Stimulated activated naive CD8-positive, alpha-beta T cell treated with anti-CD3 and anti-CD28 coated beads, Interleukin-15, Interleukin-2, amounts not matched to agents 100 U/mL and 50 U/mL, for 24 hours (primary cell): ENCODE measurements around the gene SMCO1.
"Not testable (repeated sequence)": the region's sequence is repeated elsewhere in the genome, so short reads cannot be mapped to it uniquely, and the experiment has no call there.

Experiments
- ATAC-seq: fragments of 150-1000 bp; cut with Tn5 transposase; one replicate; pipeline ENCODE4 v1.10.0; 2021
- DNase-seq: peaks from one replicate; pipeline ENCODE4 v3.0.0; 2021

The SMCO1 gene

GRCh38 chr3:196521291-196521690, 6.1 kb upstream of the SMCO1 start:
- not testable (repeated sequence) for DNase-seq, ATAC-seq

GRCh38 chr3:196519718-196520082, 4.6 kb upstream of the SMCO1 start:
- no peak for ATAC-seq
- peak; percentile 67 for DNase-seq

DNA sequence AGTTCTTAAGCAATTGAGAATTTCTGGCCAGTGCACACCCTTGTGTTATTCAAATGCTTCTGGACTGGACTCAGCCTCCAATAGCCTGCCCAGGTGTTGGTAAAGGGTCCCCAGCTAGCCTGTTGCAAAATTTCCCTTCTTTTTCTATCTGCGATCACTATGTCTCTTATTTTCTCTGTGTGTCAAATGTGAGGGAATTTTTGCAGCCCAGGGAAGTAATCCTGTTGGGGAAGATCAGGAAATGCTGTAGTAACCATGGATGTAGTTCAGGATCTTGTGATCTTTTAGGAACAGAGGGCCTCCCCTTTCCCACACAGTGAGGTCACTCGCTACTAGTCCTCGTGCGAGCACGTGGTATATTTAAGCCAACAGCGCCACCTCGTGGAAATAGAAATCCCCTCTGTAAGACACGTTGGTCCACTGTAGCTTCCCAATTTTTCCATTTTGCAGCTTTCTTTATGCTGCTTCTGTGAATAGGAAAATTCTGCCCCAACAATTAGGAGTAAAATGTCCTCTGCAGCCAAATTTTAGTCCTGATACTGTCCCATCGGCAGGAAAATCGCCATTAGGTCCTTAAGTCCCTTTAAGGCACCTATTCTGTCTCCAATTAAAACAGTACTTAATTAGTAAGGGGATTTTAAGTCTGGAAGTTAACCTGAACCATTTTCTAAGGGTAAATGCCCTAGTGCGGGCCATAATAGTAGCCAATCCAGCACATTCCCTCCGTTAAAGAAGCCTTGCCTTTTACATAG, 4.0 kb upstream of the SMCO1 start:
- ATAC-seq, result no peak
- peak; percentile 71 for DNase-seq

- no peak for ATAC-seq
- no peak for DNase-seq
These were observed 2.8 kb upstream of the SMCO1 start for GRCh38 chr3:196517919-196518318.

GRCh38 chr3:196517162-196517800, 2.1 kb upstream of the SMCO1 start:
- ATAC-seq, result no peak
- no peak for DNase-seq

- ATAC-seq (no peak), DNase-seq (no peak)
These were observed 813 bp downstream of the SMCO1 start for GRCh38 chr3:196514350-196514716.

DNA sequence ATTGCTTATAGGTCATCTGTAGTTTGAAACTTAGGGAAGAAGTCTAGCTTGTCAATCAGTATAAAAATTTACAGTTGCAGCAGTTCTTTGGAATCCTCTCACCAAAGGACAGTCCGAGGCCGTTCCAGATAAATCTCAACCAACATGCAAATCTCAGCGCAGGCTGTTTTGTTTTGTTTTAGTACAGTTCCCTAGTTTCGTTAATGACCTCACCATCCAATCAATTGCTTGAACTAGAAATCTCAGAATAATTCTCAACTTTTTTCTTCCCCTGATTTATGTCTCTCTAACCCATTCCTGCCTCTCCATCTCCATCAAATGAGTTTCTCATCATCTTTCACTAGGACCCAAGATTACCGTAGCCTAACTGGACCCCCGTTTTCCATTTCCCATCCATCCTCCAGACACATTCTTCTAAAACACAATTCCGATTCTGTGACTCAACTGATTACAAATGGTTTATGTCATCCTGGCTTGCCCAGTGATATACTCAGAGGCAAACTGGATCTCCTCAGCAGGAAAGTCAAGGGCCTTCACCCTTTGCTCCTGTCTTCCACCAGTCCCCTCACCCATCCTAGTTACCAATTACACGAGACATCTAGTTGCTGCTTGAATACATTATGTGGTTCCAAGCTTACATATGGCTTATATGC, 1.3 kb downstream of the SMCO1 start:
- ATAC-seq (no peak), DNase-seq (no peak)

DNA sequence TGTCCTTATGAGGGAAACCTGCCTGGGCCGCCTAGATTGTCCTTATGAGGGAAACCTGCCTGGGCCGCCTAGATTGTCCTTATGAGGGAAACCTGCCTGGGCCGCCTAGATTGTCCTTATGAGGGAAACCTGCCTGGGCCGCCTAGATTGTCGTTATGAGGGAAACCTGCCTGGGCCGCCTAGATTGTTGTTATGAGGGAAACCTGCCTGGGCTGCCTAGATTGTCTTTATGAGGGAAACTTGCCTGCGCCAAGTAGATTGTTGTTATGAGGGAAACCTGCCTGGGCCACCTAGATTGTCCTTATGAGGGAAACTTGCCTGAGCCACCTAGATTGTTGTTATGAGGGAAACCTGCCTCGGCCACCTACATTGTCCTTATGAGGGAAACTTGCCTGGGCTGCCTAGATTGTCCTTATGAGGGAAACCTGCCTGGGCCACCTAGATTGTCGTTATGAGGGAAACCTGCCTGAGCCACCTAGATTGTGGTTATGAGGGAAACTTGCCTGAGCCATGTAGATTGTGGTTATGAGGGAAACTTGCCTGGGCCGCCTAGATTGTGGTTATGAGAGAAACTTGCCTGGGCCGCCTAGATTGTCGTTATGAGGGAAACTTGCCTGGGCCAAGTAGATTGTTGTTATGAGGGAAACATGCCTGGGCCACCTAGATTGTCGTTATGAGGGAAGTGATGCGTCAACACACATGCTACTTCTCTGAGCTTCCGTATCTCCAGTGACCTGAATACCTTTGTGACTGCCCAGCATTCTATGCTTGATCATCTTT, 3.3 kb downstream of the SMCO1 start:
- not testable (repeated sequence) for ATAC-seq, DNase-seq

- not testable (repeated sequence) for DNase-seq, ATAC-seq
These were observed 4.0 kb downstream of the SMCO1 start for GRCh38 chr3:196511108-196511507.

GRCh38 chr3:196506687-196507086, 8.5 kb downstream of the SMCO1 start:
- ATAC-seq (no peak), DNase-seq (no peak)

DNA sequence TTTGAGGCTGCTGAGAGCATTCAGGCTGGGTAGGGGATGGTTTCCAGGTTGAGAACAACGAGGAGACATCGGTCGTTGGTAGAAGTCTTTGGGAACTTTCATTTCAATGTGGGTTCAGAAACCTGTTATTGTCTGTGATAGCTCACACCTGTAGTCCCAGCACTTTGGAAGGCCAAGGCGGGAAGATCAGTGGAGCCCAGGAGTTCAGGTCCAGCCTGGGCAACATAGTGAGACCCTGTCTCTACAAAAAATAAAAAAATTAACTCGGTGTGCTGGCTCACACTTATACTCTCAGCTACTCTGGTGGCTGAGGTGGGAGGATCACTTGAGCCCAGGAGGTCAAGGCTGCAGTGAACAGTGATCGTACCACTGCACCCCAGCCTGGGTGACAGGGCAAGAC, 10.6 kb downstream of the SMCO1 start:
- no peak for ATAC-seq
- DNase-seq, result no peak

GRCh38 chr3:196504077-196504398, 11.1 kb downstream of the SMCO1 start:
- ATAC-seq, result not testable (repeated sequence)

GRCh38 chr3:196503196-196504076, 11.7 kb downstream of the SMCO1 start, which contains the start of gene RNF168:
Gene RNF168 (minus strand): TSS chr3:196503768. CDS start chr3:196503173, 595 bp downstream.
- ATAC-seq (peak; percentile 90), DNase-seq (peak; percentile 97)

More at GRCh38 chr3:196504077-196504398, 11.1 kb downstream of the SMCO1 start:
- DNase-seq, result not testable (repeated sequence)

GRCh38 chr3:196502775-196503195, 12.4 kb downstream of the SMCO1 start:
- DNase-seq, result peak; percentile 53
- peak; percentile 40 for ATAC-seq

DNA sequence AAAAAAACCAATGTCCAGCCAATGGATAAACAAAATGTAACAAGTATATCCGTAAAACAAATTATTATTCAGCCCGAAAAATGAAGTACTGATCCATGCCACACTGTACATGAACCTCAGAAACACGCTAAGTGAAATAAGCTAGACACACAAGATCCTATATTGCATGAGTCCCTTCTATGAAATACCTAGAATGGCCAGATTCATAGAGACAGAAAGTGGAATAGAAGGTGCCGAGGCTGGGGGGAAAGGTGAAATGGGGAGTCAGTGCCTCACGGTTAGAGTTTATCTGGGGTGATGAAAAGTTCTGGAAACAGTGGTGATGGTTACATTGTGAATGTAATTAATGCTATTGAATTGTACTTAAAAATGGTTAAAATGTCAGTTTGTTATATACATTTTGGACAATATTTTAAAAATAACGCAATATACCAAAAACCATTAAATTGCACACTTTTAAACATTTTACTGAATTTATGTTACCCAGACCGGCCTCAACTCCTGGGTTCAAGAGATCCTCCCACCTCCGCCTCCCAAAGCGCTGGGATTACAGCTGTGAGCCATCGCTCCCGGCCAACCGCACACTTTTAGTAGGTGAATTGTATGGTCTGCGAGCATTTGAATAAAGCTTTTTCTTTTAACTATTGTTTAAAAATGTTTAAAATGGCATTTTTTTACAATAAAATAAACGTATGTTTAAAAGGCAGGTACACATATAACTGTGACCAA, 13.7 kb downstream of the SMCO1 start:
- ATAC-seq (no peak), DNase-seq (peak; percentile 27)

DNA sequence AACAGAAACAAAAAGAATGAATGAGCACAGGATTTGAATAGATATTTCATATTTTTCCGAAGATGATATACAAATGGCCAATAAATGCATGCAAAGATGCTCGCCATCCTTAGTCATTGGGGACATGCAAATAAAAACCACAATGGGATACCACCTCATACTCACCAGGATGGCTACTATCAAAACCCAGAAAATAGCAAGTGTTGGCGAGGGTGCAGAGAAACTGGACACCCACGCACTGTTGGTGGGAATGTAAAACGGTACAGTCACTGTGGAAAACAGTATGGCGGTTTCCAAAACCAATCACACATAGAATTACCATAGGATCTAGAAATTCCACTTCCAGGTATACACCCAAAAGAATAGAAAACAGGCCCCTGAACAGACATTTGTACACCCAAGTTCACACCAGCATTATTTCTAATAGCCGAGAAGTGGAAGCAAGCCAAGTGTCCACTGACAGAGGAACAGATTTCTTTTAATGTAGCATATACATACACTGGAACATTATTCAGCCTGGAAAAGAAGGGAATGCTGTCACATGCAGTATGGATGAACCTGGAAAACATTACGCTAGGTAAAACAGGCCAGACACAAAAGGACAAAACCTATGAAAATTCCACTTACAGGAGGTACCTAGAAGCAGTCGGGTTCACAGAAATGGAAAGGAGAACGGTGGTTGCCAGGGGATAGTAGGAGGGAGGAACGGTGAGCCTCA, 15.2 kb downstream of the SMCO1 start:
- ATAC-seq, result no peak
- peak; percentile 46 for DNase-seq

- ATAC-seq (no peak), DNase-seq (no peak)
These were observed 16.1 kb downstream of the SMCO1 start for GRCh38 chr3:196499061-196499460.

DNA sequence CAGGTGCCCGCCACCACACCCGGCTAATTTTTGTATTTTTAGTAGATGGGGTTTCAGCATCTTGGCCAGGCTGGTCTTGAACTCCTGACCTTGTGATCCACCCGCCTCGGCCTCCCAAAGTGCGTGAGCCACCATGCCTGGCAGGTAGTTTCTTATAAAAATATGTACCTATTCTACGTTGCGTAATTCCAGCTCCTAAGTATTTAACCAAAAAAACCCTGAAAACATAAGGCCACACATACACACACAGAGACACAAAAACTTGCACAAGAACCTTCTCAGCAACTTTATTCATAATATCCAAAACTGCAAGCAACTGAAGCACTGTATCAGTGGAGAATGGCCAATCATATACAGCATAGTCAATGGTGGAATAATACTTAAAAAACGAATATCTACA, 16.8 kb downstream of the SMCO1 start:
- no peak for DNase-seq
- no peak for ATAC-seq

GRCh38 chr3:196496183-196496582, 19.0 kb downstream of the SMCO1 start:
- ATAC-seq (no peak), DNase-seq (no peak)

DNA sequence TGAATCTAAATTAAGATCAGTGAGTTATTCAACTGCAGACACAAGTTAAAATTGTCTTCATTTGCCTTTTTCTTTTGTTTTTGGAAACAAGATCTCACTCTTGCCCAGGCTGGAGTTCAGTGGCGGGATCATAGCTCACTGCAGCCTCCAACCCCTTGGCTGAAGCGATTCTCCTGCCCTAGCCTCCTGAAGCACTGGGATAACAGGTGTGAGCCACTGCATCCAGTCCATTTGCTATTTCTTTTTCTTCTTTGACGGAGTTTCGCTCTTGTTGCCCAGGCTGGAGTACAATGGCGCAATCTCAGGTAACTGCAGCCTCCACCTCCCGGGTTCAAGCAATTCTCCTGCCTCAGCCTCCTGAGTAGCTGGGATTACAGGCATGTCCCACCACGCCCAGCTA, 21.9 kb downstream of the SMCO1 start:
- no peak for DNase-seq
- ATAC-seq, result no peak
